Uterus (tissue), 4 donors: Measurements from ENCODE around the gene BICRAL. TPM values are rescaled to one million over a fixed set of nuclear protein-coding genes. Genes with fewer than 3 reads are reported as not detected.

Experiments used
- DNase-seq, 2 donors: peaks; one replicate each; pipeline ENCODE4 v3.0.0-alpha.2; 2019 to 2020
- H3K27ac ChIP-seq, 2 donors: fragments of 200-600 bp; sonication (generic); 1 replicate in 1 of 2; 2 replicates in 1 of 2; pipeline ENCODE4 v1.5.1; 2016 to 2018
- H3K27me3 ChIP-seq, 2 donors: fragments of 200-600 bp; sonication (generic); one replicate each; pipeline ENCODE4 v1.5.1; 2018 to 2019; ENCODE audit warnings: control low read depth in 1 of 2
- H3K36me3 ChIP-seq, 2 donors: fragments of 200-600 bp; sonication (generic); one replicate each; pipeline ENCODE4 v1.5.1; 2019; ENCODE audit warnings: control low read depth in 1 of 2
- H3K4me1 ChIP-seq, 2 donors: fragments of 200-600 bp; sonication (generic); one replicate each; pipeline ENCODE4 v1.5.1; 2018 to 2019; ENCODE audit warnings: control low read depth in 1 of 2
- H3K4me3 ChIP-seq, 2 donors: fragments of 200-600 bp; sonication (generic); 1 replicate in 1 of 2; 2 replicates in 1 of 2; pipeline ENCODE4 v1.5.1; 2018 to 2019; ENCODE audit warnings: mild to moderate bottlenecking in 1 of 2
- H3K9me3 ChIP-seq, 2 donors: fragments of 200-600 bp; sonication (generic); one replicate each; pipeline ENCODE4 v1.5.1; 2019; ENCODE audit warnings: control low read depth in 1 of 2
- CTCF ChIP-seq, 4 experiments: fragments of 200-600 bp in 2 of 4; fragments of 450-650 bp in 2 of 4; sonication (generic) in 2 of 4; IDR thresholded peaks; one replicate each; pipeline ENCODE4 v1.5.1; 2016 to 2019; ENCODE audit warnings: antibody characterized with exemption in 4 of 4, mild to moderate bottlenecking in 2 of 4, moderate library complexity in 1 of 4
- POLR2A ChIP-seq, 2 donors: fragments of 450-650 bp; IDR thresholded peaks; one replicate each; pipeline ENCODE4 v1.6.1; 2016; ENCODE audit warnings: antibody characterized with exemption in 2 of 2, mild to moderate bottlenecking in 1 of 2, moderate library complexity in 1 of 2
- intact Hi-C: fragments of 100-400 bp; cut with DNase I; formaldehyde crosslinking; loops from one replicate; pipeline ENCODE4 v1.15.1; 2023; ENCODE audit warnings: low total_unique reads
- total RNA-seq, 4 donors: library from RNA; depleted of rRNA in 3 of 4; stranded (reverse); fragments of >200 nt in 3 of 4; gene quantifications; one replicate each; pipeline versions ENCODE4 v1.1.0 to v1.2.4, GENCODE V29; 2014 to 2023
- donor health status: DM: yes; HTN: yes; CAD: no.

The BICRAL gene
- total RNA-seq, 4 donors from 2014 or later: 7.4 to 35.3 (median 18.2) TPM

GRCh38 chr6:42744351-42744893 lies 37.4 kb upstream of the BICRAL start:
- DNase-seq: no peak
- Histone ChIP-seq H3K27me3 (no peaks in the 10 kb centered on the region), H3K9me3 (no peaks in the 10 kb centered on the region), H3K4me1 (peaks cover 0 to 9% of the 10 kb centered on the region in 2 donors), H3K4me3 (peak overlapping the region; percentile 67 to 97), H3K27ac (no peak overlapping the region), H3K36me3 (no peaks in the 10 kb centered on the region)
- TF ChIP-seq CTCF (IDR thresholded peaks at IDR 0.05) (no peak), POLR2A (IDR thresholded peaks at IDR 0.05) (no peak)
- intact Hi-C loops: no loop called here

GRCh38 chr6:42745083-42745639 lies 36.7 kb upstream of the BICRAL start:
- peak; percentile 26 to 28 for DNase-seq
- no peaks in the 10 kb centered on the region for H3K27me3 ChIP-seq
- peaks cover 0 to 9% of the 10 kb centered on the region in 2 donors for H3K4me1 ChIP-seq
- intact Hi-C loops: loop anchor here (5.0 kb wide), 1 partner anchor 37 kb away; the partner anchor contains the start of gene BICRAL
- no peaks in the 10 kb centered on the region for H3K9me3 ChIP-seq
- no peaks in the 10 kb centered on the region for H3K36me3 ChIP-seq
- peak overlapping the region; percentile 67 to 97 for H3K4me3 ChIP-seq
- TF ChIP-seq CTCF (IDR thresholded peaks at IDR 0.05) (no peak), POLR2A (IDR thresholded peaks at IDR 0.05) (no peak)
- H3K27ac ChIP-seq: peak overlapping the region; percentile 85 to 91

GRCh38 chr6:42745640-42746462 lies 36.0 kb upstream of the BICRAL start, which contains the start of gene TBCC:
TSS of gene TBCC (minus strand) at chr6:42746103. CDS start at chr6:42746073, 30 bp downstream.
- no peaks in the 10 kb centered on the region for H3K36me3 ChIP-seq
- H3K4me3 ChIP-seq: peak within 1 kb of the TSS; percentile 80 to 97
- H3K27me3 ChIP-seq: no peaks in the 10 kb centered on the region
- TF ChIP-seq CTCF (IDR thresholded peaks at IDR 0.05) (peak in 1 of 4 experiments; percentile 4), POLR2A (IDR thresholded peaks at IDR 0.05) (peak; percentile 91 to 94)
- no peaks in the 10 kb centered on the region for H3K9me3 ChIP-seq
- peak; percentile 94 to 96 for DNase-seq
- intact Hi-C loops: loop anchor here (5.0 kb wide), 1 partner anchor 36 kb away; the partner anchor contains the start of gene BICRAL
- peak within 1 kb of the TSS; percentile 98 for H3K27ac ChIP-seq
- peaks cover 0 to 9% of the 10 kb centered on the region in 2 donors for H3K4me1 ChIP-seq

- Histone ChIP-seq H3K4me1 (peaks cover 0 to 9% of the 10 kb centered on the region in 2 donors), H3K27ac (peak overlapping the region; percentile 98), H3K27me3 (no peaks in the 10 kb centered on the region), H3K4me3 (peak overlapping the region; percentile 80 to 97), H3K9me3 (no peaks in the 10 kb centered on the region), H3K36me3 (no peaks in the 10 kb centered on the region)
- peak; percentile 84 to 89 for DNase-seq
- intact Hi-C loops: loop anchor here (5.0 kb wide), 1 partner anchor 36 kb away; the partner anchor contains the start of gene BICRAL
- TF ChIP-seq CTCF (IDR thresholded peaks at IDR 0.05) (no peak), POLR2A (IDR thresholded peaks at IDR 0.05) (peak; percentile 76 to 85)
These were observed 35.1 kb upstream of the BICRAL start for GRCh38 chr6:42746463-42747391.
